ENCODE measurements around the gene CHRNB1.
A peak's percentile ranks its signal among the peaks of the same experiment; 100 is the strongest.

The CHRNB1 gene

GRCh38 chr17:7484919-7485377, 40.1 kb downstream of the CHRNB1 start:
- Histone ChIP-seq H3K4me1 (ENCODE audit: control insufficient read depth, insufficient read depth, low read length) (peaks cover 37% of the 10 kb centered on the region), H3K9me3 (ENCODE audit: control insufficient read depth, low read length) (no peaks in the 10 kb centered on the region), H3K27me3 (ENCODE audit: control insufficient read depth, insufficient read depth, low read length) (no peaks in the 10 kb centered on the region), H3K9ac (ENCODE audit: low read length) (peak overlapping the region; percentile 99), H3K36me3 (ENCODE audit: control insufficient read depth, insufficient read depth, low read length) (no peaks in the 10 kb centered on the region), H3K4me3 (ENCODE audit: low read length) (peak overlapping the region; percentile 91)

DNA sequence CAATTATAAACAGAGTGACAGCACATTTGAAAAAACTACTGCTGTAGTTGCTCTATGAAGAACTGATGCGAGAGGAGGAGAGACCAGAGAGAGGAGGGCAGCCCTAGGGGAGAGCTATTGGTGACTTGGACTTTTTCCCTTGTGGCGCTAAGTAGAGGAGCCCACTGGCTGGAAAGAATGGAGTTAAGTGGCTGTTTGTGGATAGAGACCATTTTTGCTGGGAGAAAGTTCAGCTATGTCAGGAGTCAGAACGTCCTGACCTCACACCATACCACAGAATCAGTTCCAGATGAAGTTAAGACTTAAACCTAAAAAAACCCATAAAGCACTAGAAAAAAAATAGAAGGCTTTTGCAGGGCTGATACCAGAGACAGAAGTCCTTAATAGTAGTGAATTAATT, 41.3 kb downstream of the CHRNB1 start:
- no peaks in the 10 kb centered on the region for H3K36me3 ChIP-seq (ENCODE audit: control insufficient read depth, insufficient read depth, low read length)
- no peaks in the 10 kb centered on the region for H3K9me3 ChIP-seq (ENCODE audit: control insufficient read depth, low read length)
- H3K9ac ChIP-seq (ENCODE audit: low read length), result peak overlapping the region; percentile 49
- H3K27me3 ChIP-seq (ENCODE audit: control insufficient read depth, insufficient read depth, low read length), result no peaks in the 10 kb centered on the region
- peaks cover 35% of the 10 kb centered on the region for H3K4me1 ChIP-seq (ENCODE audit: control insufficient read depth, insufficient read depth, low read length)
- H3K4me3 ChIP-seq (ENCODE audit: low read length), result no peak overlapping the region

GRCh38 chr17:7490144-7490543, 45.3 kb downstream of the CHRNB1 start:
- Histone ChIP-seq H3K27me3 (ENCODE audit: control insufficient read depth, insufficient read depth, low read length) (no peaks in the 10 kb centered on the region), H3K9ac (ENCODE audit: low read length) (no peak overlapping the region), H3K4me1 (ENCODE audit: control insufficient read depth, insufficient read depth, low read length) (peaks cover 30% of the 10 kb centered on the region), H3K36me3 (ENCODE audit: control insufficient read depth, insufficient read depth, low read length) (no peaks in the 10 kb centered on the region), H3K4me3 (ENCODE audit: low read length) (no peak overlapping the region), H3K9me3 (ENCODE audit: control insufficient read depth, low read length) (no peaks in the 10 kb centered on the region)

GRCh38 chr17:7491583-7491982, 46.7 kb downstream of the CHRNB1 start:
- H3K9ac ChIP-seq (ENCODE audit: low read length), result no peak overlapping the region
- H3K9me3 ChIP-seq (ENCODE audit: control insufficient read depth, low read length), result no peaks in the 10 kb centered on the region
- H3K27me3 ChIP-seq (ENCODE audit: control insufficient read depth, insufficient read depth, low read length), result no peaks in the 10 kb centered on the region
- peaks cover 22% of the 10 kb centered on the region for H3K4me1 ChIP-seq (ENCODE audit: control insufficient read depth, insufficient read depth, low read length)
- no peak overlapping the region for H3K4me3 ChIP-seq (ENCODE audit: low read length)
- no peaks in the 10 kb centered on the region for H3K36me3 ChIP-seq (ENCODE audit: control insufficient read depth, insufficient read depth, low read length)

DNA sequence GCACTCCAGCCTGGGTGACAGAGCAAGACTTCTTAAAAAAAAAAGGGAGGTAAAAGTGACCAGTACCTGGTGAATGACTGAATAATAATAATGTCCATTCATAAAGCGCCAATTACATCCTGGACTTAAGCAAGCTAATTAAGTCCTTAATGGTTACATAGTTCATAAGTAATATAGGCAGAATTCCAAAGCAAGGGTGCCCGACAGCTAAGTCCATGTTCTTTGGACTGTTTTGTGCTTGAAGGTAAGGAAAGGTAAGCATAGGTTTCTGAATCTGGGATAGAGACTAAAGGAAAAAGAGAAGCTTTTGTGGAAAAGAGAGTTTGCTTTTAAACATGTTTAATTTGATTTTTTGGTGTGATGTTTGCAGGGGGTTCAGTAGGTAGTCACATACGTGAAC, 49.1 kb downstream of the CHRNB1 start:
- H3K9ac ChIP-seq (ENCODE audit: low read length), result no peak overlapping the region
- peaks cover 2% of the 10 kb centered on the region for H3K36me3 ChIP-seq (ENCODE audit: control insufficient read depth, insufficient read depth, low read length)
- H3K27me3 ChIP-seq (ENCODE audit: control insufficient read depth, insufficient read depth, low read length), result no peaks in the 10 kb centered on the region
- H3K4me1 ChIP-seq (ENCODE audit: control insufficient read depth, insufficient read depth, low read length), result peaks cover 6% of the 10 kb centered on the region
- no peak overlapping the region for H3K4me3 ChIP-seq (ENCODE audit: low read length)
- no peaks in the 10 kb centered on the region for H3K9me3 ChIP-seq (ENCODE audit: control insufficient read depth, low read length)

- H3K4me1 ChIP-seq (ENCODE audit: control insufficient read depth, insufficient read depth, low read length), result no peaks in the 10 kb centered on the region
- H3K36me3 ChIP-seq (ENCODE audit: control insufficient read depth, insufficient read depth, low read length), result peaks cover 12% of the 10 kb centered on the region
- H3K9ac ChIP-seq (ENCODE audit: low read length), result no peak overlapping the region
- no peaks in the 10 kb centered on the region for H3K27me3 ChIP-seq (ENCODE audit: control insufficient read depth, insufficient read depth, low read length)
- no peak overlapping the region for H3K4me3 ChIP-seq (ENCODE audit: low read length)
- no peaks in the 10 kb centered on the region for H3K9me3 ChIP-seq (ENCODE audit: control insufficient read depth, low read length)
Observed at GRCh38 chr17:7495906-7496434, 51.1 kb downstream of the CHRNB1 start.

DNA sequence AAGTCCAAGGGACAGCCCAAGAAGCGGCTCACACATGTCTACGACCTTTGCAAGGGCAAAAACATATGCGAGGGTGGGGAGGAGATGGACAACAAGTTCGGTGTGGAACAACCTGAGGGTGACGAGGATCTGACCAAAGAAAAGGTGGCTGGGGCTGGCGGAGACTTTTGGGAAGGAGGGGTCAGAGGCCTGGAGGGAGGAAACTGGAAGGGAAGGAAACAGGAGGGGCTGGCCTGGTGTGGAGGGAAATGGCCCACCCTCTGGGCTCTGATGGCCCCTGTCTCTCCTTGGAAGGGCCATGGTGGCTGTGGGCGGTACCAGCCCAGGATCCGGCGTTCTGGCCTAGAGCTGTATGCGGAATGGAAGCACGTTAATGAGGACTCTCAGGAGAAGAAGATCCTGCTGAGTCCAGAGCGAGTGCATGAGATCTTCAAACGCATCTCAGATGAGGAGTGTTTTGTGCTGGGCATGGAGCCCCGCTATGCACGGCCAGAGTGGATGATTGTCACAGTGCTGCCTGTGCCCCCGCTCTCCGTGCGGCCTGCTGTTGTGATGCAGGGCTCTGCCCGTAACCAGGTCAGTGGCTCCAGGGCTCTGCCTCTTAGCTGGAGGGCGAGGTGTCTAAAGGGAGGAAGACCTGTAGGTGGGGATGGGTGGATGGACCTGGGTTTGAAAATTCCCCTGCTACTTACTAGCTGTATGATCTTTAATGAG, 51.8 kb downstream of the CHRNB1 start:
- no peak overlapping the region for H3K9ac ChIP-seq (ENCODE audit: low read length)
- H3K9me3 ChIP-seq (ENCODE audit: control insufficient read depth, low read length), result no peaks in the 10 kb centered on the region
- H3K4me1 ChIP-seq (ENCODE audit: control insufficient read depth, insufficient read depth, low read length), result no peaks in the 10 kb centered on the region
- no peaks in the 10 kb centered on the region for H3K27me3 ChIP-seq (ENCODE audit: control insufficient read depth, insufficient read depth, low read length)
- H3K36me3 ChIP-seq (ENCODE audit: control insufficient read depth, insufficient read depth, low read length), result peaks cover 19% of the 10 kb centered on the region
- no peak overlapping the region for H3K4me3 ChIP-seq (ENCODE audit: low read length)

- Histone ChIP-seq H3K9ac (ENCODE audit: low read length) (no peak overlapping the region), H3K27me3 (ENCODE audit: control insufficient read depth, insufficient read depth, low read length) (no peaks in the 10 kb centered on the region), H3K4me3 (ENCODE audit: low read length) (no peak overlapping the region), H3K9me3 (ENCODE audit: control insufficient read depth, low read length) (no peaks in the 10 kb centered on the region), H3K4me1 (ENCODE audit: control insufficient read depth, insufficient read depth, low read length) (no peaks in the 10 kb centered on the region), H3K36me3 (ENCODE audit: control insufficient read depth, insufficient read depth, low read length) (peaks cover 25% of the 10 kb centered on the region)
Observed at GRCh38 chr17:7497228-7497627, 52.4 kb downstream of the CHRNB1 start.

DNA sequence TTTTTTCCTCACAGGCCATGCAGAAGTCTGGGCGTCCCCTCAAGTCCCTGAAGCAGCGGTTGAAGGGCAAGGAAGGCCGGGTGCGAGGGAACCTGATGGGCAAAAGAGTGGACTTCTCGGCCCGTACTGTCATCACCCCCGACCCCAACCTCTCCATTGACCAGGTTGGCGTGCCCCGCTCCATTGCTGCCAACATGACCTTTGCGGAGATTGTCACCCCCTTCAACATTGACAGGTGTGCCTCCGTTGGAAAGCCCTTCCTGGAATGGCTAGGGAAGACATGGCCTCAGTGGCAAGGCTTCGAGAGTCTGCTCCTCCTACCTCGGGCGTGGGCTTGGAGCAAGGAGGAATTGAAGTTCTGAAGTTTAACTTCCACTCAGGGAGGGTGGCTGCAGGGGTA, 52.8 kb downstream of the CHRNB1 start:
- Histone ChIP-seq H3K4me1 (ENCODE audit: control insufficient read depth, insufficient read depth, low read length) (no peaks in the 10 kb centered on the region), H3K9me3 (ENCODE audit: control insufficient read depth, low read length) (no peaks in the 10 kb centered on the region), H3K27me3 (ENCODE audit: control insufficient read depth, insufficient read depth, low read length) (no peaks in the 10 kb centered on the region), H3K4me3 (ENCODE audit: low read length) (no peak overlapping the region), H3K9ac (ENCODE audit: low read length) (no peak overlapping the region), H3K36me3 (ENCODE audit: control insufficient read depth, insufficient read depth, low read length) (peaks cover 29% of the 10 kb centered on the region)

GRCh38 chr17:7499161-7499560, 54.3 kb downstream of the CHRNB1 start:
- H3K4me3 ChIP-seq (ENCODE audit: low read length), result no peak overlapping the region
- no peak overlapping the region for H3K9ac ChIP-seq (ENCODE audit: low read length)
- H3K36me3 ChIP-seq (ENCODE audit: control insufficient read depth, insufficient read depth, low read length), result peaks cover 41% of the 10 kb centered on the region
- no peaks in the 10 kb centered on the region for H3K27me3 ChIP-seq (ENCODE audit: control insufficient read depth, insufficient read depth, low read length)
- H3K4me1 ChIP-seq (ENCODE audit: control insufficient read depth, insufficient read depth, low read length), result no peaks in the 10 kb centered on the region
- no peaks in the 10 kb centered on the region for H3K9me3 ChIP-seq (ENCODE audit: control insufficient read depth, low read length)

- H3K4me3 ChIP-seq (ENCODE audit: low read length), result no peak overlapping the region
- H3K9ac ChIP-seq (ENCODE audit: low read length), result no peak overlapping the region
- no peaks in the 10 kb centered on the region for H3K9me3 ChIP-seq (ENCODE audit: control insufficient read depth, low read length)
- H3K36me3 ChIP-seq (ENCODE audit: control insufficient read depth, insufficient read depth, low read length), result peaks cover 41% of the 10 kb centered on the region
- H3K27me3 ChIP-seq (ENCODE audit: control insufficient read depth, insufficient read depth, low read length), result no peaks in the 10 kb centered on the region
- H3K4me1 ChIP-seq (ENCODE audit: control insufficient read depth, insufficient read depth, low read length), result no peaks in the 10 kb centered on the region
Observed at GRCh38 chr17:7501729-7502128, 56.9 kb downstream of the CHRNB1 start.

DNA sequence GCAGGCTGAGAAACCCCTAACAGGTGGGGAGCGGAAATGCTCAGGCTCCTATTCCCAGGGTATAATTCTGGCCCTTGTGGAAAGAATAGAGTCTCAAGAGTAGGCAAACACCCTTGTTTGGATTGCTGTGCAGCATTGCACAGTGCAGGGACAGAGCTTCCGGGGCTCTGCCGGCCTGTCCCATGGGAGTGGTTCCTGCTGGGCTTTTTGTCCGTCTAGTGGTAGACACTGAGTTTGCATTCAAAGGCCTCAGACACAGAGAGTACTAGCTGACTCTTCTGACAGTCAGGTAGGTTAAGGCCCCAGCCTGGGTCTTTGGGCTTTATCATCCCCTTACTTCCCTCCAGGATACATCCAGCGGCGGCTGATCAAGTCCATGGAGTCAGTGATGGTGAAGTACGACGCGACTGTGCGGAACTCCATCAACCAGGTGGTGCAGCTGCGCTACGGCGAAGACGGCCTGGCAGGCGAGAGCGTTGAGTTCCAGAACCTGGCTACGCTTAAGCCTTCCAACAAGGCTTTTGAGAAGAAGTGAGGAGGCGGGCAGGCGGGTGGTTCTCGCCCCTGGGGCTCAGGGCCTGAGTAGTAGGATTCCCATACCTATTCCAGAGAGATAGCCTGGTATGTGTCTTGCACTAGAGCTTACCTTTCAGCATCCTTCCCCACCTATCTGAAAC, 57.4 kb downstream of the CHRNB1 start:
- no peaks in the 10 kb centered on the region for H3K4me1 ChIP-seq (ENCODE audit: control insufficient read depth, insufficient read depth, low read length)
- peaks cover 41% of the 10 kb centered on the region for H3K36me3 ChIP-seq (ENCODE audit: control insufficient read depth, insufficient read depth, low read length)

More for the DNA sequence above, 57.4 kb downstream of the CHRNB1 start:
- Histone ChIP-seq H3K27me3 (ENCODE audit: control insufficient read depth, insufficient read depth, low read length) (no peaks in the 10 kb centered on the region), H3K4me3 (ENCODE audit: low read length) (no peak overlapping the region), H3K9ac (ENCODE audit: low read length) (no peak overlapping the region), H3K9me3 (ENCODE audit: control insufficient read depth, low read length) (no peaks in the 10 kb centered on the region)

Measured in mucosa of stomach (tissue), 1 donor.